BLaER1 treated with 17β-estradiol and CSF1 and Interleukin-3, amounts not matched to agents 10 nM and 100 nM (cell line): Measurements from ENCODE around the gene ATG5.
A peak's percentile ranks its signal among the peaks of the same experiment; 100 is the strongest.

Experiments
- H3K27ac ChIP-seq, 11 experiments: shearing (Covaris generic); formaldehyde crosslinking; 2 replicates each; pipeline ENCODE4 v1.8.1; 2022
- H3K27me3 ChIP-seq, 11 experiments: shearing (Covaris generic); formaldehyde crosslinking; 2 replicates each; pipeline ENCODE4 v1.8.1; 2022
- H3K36me3 ChIP-seq, 11 experiments: shearing (Covaris generic); formaldehyde crosslinking; 2 replicates each; pipeline ENCODE4 v1.8.1; 2022
- H3K4me1 ChIP-seq, 10 experiments: shearing (Covaris generic); formaldehyde crosslinking; 2 replicates each; pipeline ENCODE4 v1.8.1; 2022
- H3K4me2 ChIP-seq, 11 experiments: shearing (Covaris generic); formaldehyde crosslinking; 2 replicates each; pipeline ENCODE4 v1.8.1; 2022
- H3K4me3 ChIP-seq, 10 experiments: shearing (Covaris generic); formaldehyde crosslinking; 2 replicates each; pipeline ENCODE4 v1.8.1; 2022
- H3K9ac ChIP-seq, 11 experiments: shearing (Covaris generic); formaldehyde crosslinking; 2 replicates each; pipeline ENCODE4 v1.8.1; 2022
- H3K9me3 ChIP-seq, 11 experiments: shearing (Covaris generic); formaldehyde crosslinking; replicated peaks in 1 of 11; 2 replicates each; pipeline ENCODE4 v1.8.1; 2022
- H4K20me1 ChIP-seq, 11 experiments: shearing (Covaris generic); formaldehyde crosslinking; 2 replicates each; pipeline ENCODE4 v1.8.1; 2022
- Cebpa-rat ChIP-seq, 11 experiments: shearing (Covaris generic); IDR thresholded peaks; 2 replicates each; pipeline ENCODE4 v1.8.1; 2022

Gene ATG5

GRCh38 chr6:106359959-106360409, 34.4 kb upstream of the ATG5 start:
- H3K4me2 ChIP-seq, result no peak overlapping the region
- no peak overlapping the region for H3K4me3 ChIP-seq
- H3K36me3 ChIP-seq, result no peaks in the 10 kb centered on the region
- TF ChIP-seq Cebpa-rat (IDR thresholded peaks at IDR 0.05), result no peak
- no peaks in the 10 kb centered on the region for H3K4me1 ChIP-seq
- H3K27ac ChIP-seq, result no peak overlapping the region
- peaks cover 14 to 17% (median 15%) of the 10 kb centered on the region in 11 experiments for H3K9me3 ChIP-seq
- H3K9ac ChIP-seq, result no peak overlapping the region
- no peaks in the 10 kb centered on the region for H4K20me1 ChIP-seq
- H3K27me3 ChIP-seq, result no peaks in the 10 kb centered on the region

- Histone ChIP-seq H3K36me3 (no peaks in the 10 kb centered on the region), H3K9ac (no peak overlapping the region), H3K27me3 (no peaks in the 10 kb centered on the region), H3K27ac (no peak overlapping the region), H3K9me3 (peaks cover 22 to 28% (median 23%) of the 10 kb centered on the region in 11 experiments), H3K4me2 (no peak overlapping the region), H3K4me1 (no peaks in the 10 kb centered on the region), H3K4me3 (no peak overlapping the region), H4K20me1 (no peaks in the 10 kb centered on the region)
- no peak for TF ChIP-seq Cebpa-rat (IDR thresholded peaks at IDR 0.05)
Observed at GRCh38 chr6:106356378-106356777, 30.8 kb upstream of the ATG5 start.

GRCh38 chr6:106347219-106347618, 21.7 kb upstream of the ATG5 start:
- no peaks in the 10 kb centered on the region for H3K4me1 ChIP-seq
- no peak overlapping the region for H3K27ac ChIP-seq
- H3K27me3 ChIP-seq, result no peaks in the 10 kb centered on the region
- no peak overlapping the region for H3K4me3 ChIP-seq
- no peak overlapping the region for H3K9ac ChIP-seq
- no peak for TF ChIP-seq Cebpa-rat (IDR thresholded peaks at IDR 0.05)
- H4K20me1 ChIP-seq, result no peaks in the 10 kb centered on the region
- no peak overlapping the region for H3K4me2 ChIP-seq
- peaks cover 0 to 3% (median 0%) of the 10 kb centered on the region in 11 experiments; a peak in 4 of 22 replicates for H3K9me3 ChIP-seq
- no peaks in the 10 kb centered on the region for H3K36me3 ChIP-seq

GRCh38 chr6:106339334-106340029, 13.9 kb upstream of the ATG5 start:
- Histone ChIP-seq H3K36me3 (no peaks in the 10 kb centered on the region), H3K4me3 (no peak overlapping the region), H3K9me3 (no peaks in the 10 kb centered on the region; a peak in 1 of 22 replicates), H3K27me3 (peaks cover 5 to 17% (median 15%) of the 10 kb centered on the region in 11 experiments; a peak in 20 of 22 replicates), H3K9ac (no peak overlapping the region), H3K27ac (no peak overlapping the region), H4K20me1 (no peaks in the 10 kb centered on the region), H3K4me2 (peak overlapping the region in 5 of 11 experiments; percentile 8 to 38 (median 23); a peak in 4 of 22 replicates), H3K4me1 (no peaks in the 10 kb centered on the region)
- no peak for TF ChIP-seq Cebpa-rat (IDR thresholded peaks at IDR 0.05)

GRCh38 chr6:106334646-106335448, 9.3 kb upstream of the ATG5 start:
- Histone ChIP-seq H3K9me3 (peaks cover 0 to 9% (median 0%) of the 10 kb centered on the region in 11 experiments; a peak in 3 of 22 replicates), H3K27ac (no peak overlapping the region), H3K36me3 (no peaks in the 10 kb centered on the region), H4K20me1 (no peaks in the 10 kb centered on the region), H3K4me1 (no peaks in the 10 kb centered on the region), H3K27me3 (peaks cover 5 to 17% (median 15%) of the 10 kb centered on the region in 11 experiments; a peak in 20 of 22 replicates), H3K4me2 (no peak overlapping the region), H3K4me3 (no peak overlapping the region), H3K9ac (no peak overlapping the region)
- TF ChIP-seq Cebpa-rat (IDR thresholded peaks at IDR 0.05), result no peak

GRCh38 chr6:106324726-106325335, 729 bp downstream of the ATG5 start:
- Histone ChIP-seq H3K27ac (peak overlapping the region; percentile 84 to 93 (median 89)), H3K27me3 (no peaks in the 10 kb centered on the region), H3K4me1 (peaks cover 12 to 30% (median 22%) of the 10 kb centered on the region in 10 experiments), H3K4me3 (peak overlapping the region; percentile 75 to 96 (median 86)), H4K20me1 (peaks cover 0 to 51% (median 31%) of the 10 kb centered on the region in 11 experiments; a peak in 14 of 22 replicates), H3K9ac (peak overlapping the region; percentile 87 to 94 (median 90)), H3K36me3 (peaks cover 0 to 26% (median 0%) of the 10 kb centered on the region in 11 experiments; a peak in 5 of 22 replicates), H3K9me3 (no peaks in the 10 kb centered on the region), H3K4me2 (peak overlapping the region; percentile 79 to 99 (median 91))
- TF ChIP-seq Cebpa-rat (IDR thresholded peaks at IDR 0.05), result no peak

GRCh38 chr6:106321940-106322339, 3.6 kb downstream of the ATG5 start:
- Histone ChIP-seq H3K27me3 (no peaks in the 10 kb centered on the region), H3K4me1 (peaks cover 14 to 53% (median 27%) of the 10 kb centered on the region in 10 experiments), H3K9me3 (no peaks in the 10 kb centered on the region), H3K4me3 (no peak overlapping the region), H3K9ac (no peak overlapping the region), H4K20me1 (peaks cover 14 to 80% (median 60%) of the 10 kb centered on the region in 11 experiments; a peak in 20 of 22 replicates), H3K36me3 (peaks cover 0 to 26% (median 0%) of the 10 kb centered on the region in 11 experiments; a peak in 5 of 22 replicates), H3K4me2 (peak overlapping the region in 1 of 11 experiments; percentile 92; a peak in 2 of 22 replicates), H3K27ac (no peak overlapping the region)
- no peak for TF ChIP-seq Cebpa-rat (IDR thresholded peaks at IDR 0.05)

GRCh38 chr6:106318851-106319250, 6.7 kb downstream of the ATG5 start:
- Histone ChIP-seq H3K9me3 (no peaks in the 10 kb centered on the region), H3K27me3 (no peaks in the 10 kb centered on the region), H4K20me1 (peaks cover 20 to 92% (median 81%) of the 10 kb centered on the region in 11 experiments; a peak in 20 of 22 replicates), H3K4me2 (peak overlapping the region in 2 of 11 experiments; percentile 36 to 39; a peak in 4 of 22 replicates), H3K4me3 (no peak overlapping the region), H3K4me1 (peaks cover 17 to 57% (median 31%) of the 10 kb centered on the region in 10 experiments), H3K36me3 (peaks cover 15 to 47% (median 21%) of the 10 kb centered on the region in 11 experiments), H3K9ac (no peak overlapping the region), H3K27ac (no peak overlapping the region)
- TF ChIP-seq Cebpa-rat (IDR thresholded peaks at IDR 0.05), result no peak
